ENCODE data around the gene PLA2G5. TPM values are rescaled to one million over a fixed set of nuclear protein-coding genes. Genes with fewer than 3 reads are reported as not detected.
"Not testable (repeated sequence)": the region's sequence is repeated elsewhere in the genome, so short reads cannot be mapped to it uniquely, and the experiment has no call there.

The PLA2G5 gene
- total and polyA plus RNA-seq, 2 of the 8 experiments (the other 6 are each of a cell fraction or from before 2014, with no cell fraction given): 0.05 TPM; not detected in 1

- TF ChIP-seq TEAD4 (IDR thresholded peaks at IDR 0.05; ENCODE audit: low read depth, low read length) (no peak), EP300 (IDR thresholded peaks at IDR 0.05; ENCODE audit: borderline replicate concordance in 1 of 2, low read depth in 2 of 2, low read length in 2 of 2) (no peak), RNF2 (IDR thresholded peaks at IDR 0.05; ENCODE audit: borderline replicate concordance, low read depth, low read length, missing control alignments, poor library complexity, severe bottlenecking) (no peak), SIRT6 (IDR thresholded peaks at IDR 0.05; ENCODE audit: low read length) (no peak), SP1 (IDR thresholded peaks at IDR 0.05; ENCODE audit: low read depth, low read length) (no peak), POU5F1 (IDR thresholded peaks at IDR 0.05; ENCODE audit: low read depth, low read length) (no peak), SP4 (IDR thresholded peaks at IDR 0.05; ENCODE audit: low read length) (no peak)
Observed at GRCh38 chr1:20059847-20060246, 10.1 kb upstream of the PLA2G5 start (continued).

GRCh38 chr1:20060791-20061190 is 9.2 kb upstream of the PLA2G5 start:
- H4K8ac ChIP-seq (ENCODE audit: extremely low read depth, insufficient read depth, low read length); H3K14ac ChIP-seq (ENCODE audit: insufficient read length); H2BK15ac ChIP-seq (ENCODE audit: low read length); H2BK12ac ChIP-seq (ENCODE audit: low read depth, low read length); H3K9me3 ChIP-seq (ENCODE audit: insufficient read depth in 2 of 2, low read depth in 1 of 2, low read length in 1 of 2); H2BK20ac ChIP-seq (ENCODE audit: low read length); H4K20me1 ChIP-seq (replicated peaks in 1 of 2; ENCODE audit: control insufficient read depth in 1 of 2, insufficient read depth in 2 of 2, low read length in 2 of 2); H3K27ac ChIP-seq (ENCODE audit: low read depth, low read length); H3K4me2 ChIP-seq (ENCODE audit: insufficient read depth in 1 of 2, low read depth in 2 of 2, low read length in 2 of 2); H3K36me3 ChIP-seq (ENCODE audit: control insufficient read depth in 2 of 4, insufficient read depth in 4 of 4, low read length in 3 of 4); H3K4me3 ChIP-seq (ENCODE audit: extremely low read depth in 1 of 4, insufficient read depth in 2 of 4, low read depth in 3 of 4, low read length in 4 of 4); H3K9ac ChIP-seq (replicated peaks in 1 of 4; ENCODE audit: extremely low read depth in 1 of 4, low read depth in 3 of 4, low read length in 3 of 4); H2AFZ ChIP-seq (ENCODE audit: low read length); H3K79me2 ChIP-seq (ENCODE audit: control insufficient read depth in 1 of 2, insufficient read depth in 2 of 2, low read length in 2 of 2); FAIRE-seq; H3K4ac ChIP-seq (replicated peaks; ENCODE audit: insufficient read length, low read depth, low read length); H3K56ac ChIP-seq (replicated peaks; ENCODE audit: insufficient read length, low read depth, low read length); H2AK5ac ChIP-seq (ENCODE audit: low read depth, low read length); H3K23me2 ChIP-seq (ENCODE audit: low read depth, low read length); H4K91ac ChIP-seq (replicated peaks; ENCODE audit: insufficient read length, low read length); CTCF ChIA-PET (ENCODE audit: partially characterized antibody); H2BK5ac ChIP-seq (ENCODE audit: low read depth, low read length); H3K18ac ChIP-seq (ENCODE audit: extremely low read depth, low read length); H3K79me1 ChIP-seq (ENCODE audit: low read depth, low read length); H3K23ac ChIP-seq (ENCODE audit: insufficient read length); H3K4me1 ChIP-seq (replicated peaks in 1 of 4; ENCODE audit: control insufficient read depth in 3 of 4, insufficient read depth in 4 of 4, low read length in 3 of 4); H4K5ac ChIP-seq (ENCODE audit: insufficient read length, low read depth, low read length); H3K27me3 ChIP-seq (replicated peaks in 1 of 4; ENCODE audit: control insufficient read depth in 3 of 4, extremely low read depth in 1 of 4, insufficient read depth in 3 of 4, low read length in 3 of 4); H2BK120ac ChIP-seq (replicated peaks; ENCODE audit: low read depth, low read length): not testable (repeated sequence)
- peak in 1 of 2 experiments; percentile 4 for DNase-seq (ENCODE audit: low read depth in 1 of 2, low spot score in 2 of 2)
- WGBS, 2 experiments (ENCODE audit: extremely low coverage in 1 of 2, insufficient coverage in 1 of 2, insufficient read length in 1 of 2, insufficient replicate concordance in 2 of 2, low coverage in 1 of 2, low lambda C conversion rate in 2 of 2, missing lambda C conversion rate in 1 of 2): 96% methylated on average over 7 of the region's 7 CpGs; no CpG with 5 or more reads in 1 of the 2 experiments
- POLR2A ChIA-PET (ENCODE audit: partially characterized antibody): interaction anchor here (0.7 kb wide), 1 partner anchor 118 kb away, joined by 3 read pairs; no protein-coding TSS in a partner anchor
